Ovary (tissue), 9 donors: Measurements from ENCODE around the gene ADARB2. TPM values are rescaled to one million over a fixed set of nuclear protein-coding genes. Genes with fewer than 3 reads are reported as not detected.

ENCODE experiments used
- DNase-seq, 5 donors: peaks; one replicate each; pipeline ENCODE4 v3.0.0-alpha.2; 2019 to 2020
- H3K27ac ChIP-seq, 2 donors: fragments of 200-600 bp; one replicate each; pipeline versions ENCODE4 v1.5.1 to v1.8.0; 2019 to 2022
- H3K27me3 ChIP-seq: fragments of 200-600 bp; one replicate; pipeline ENCODE4 v1.8.0; 2022
- H3K36me3 ChIP-seq: fragments of 200-600 bp; sonication (generic); one replicate; pipeline ENCODE4 v1.5.1; 2019
- H3K4me1 ChIP-seq: one replicate; pipeline ENCODE4 v1.8.1; 2013; ENCODE audit warnings: mild to moderate bottlenecking, moderate library complexity; ENCODE audit not compliant: insufficient read depth
- H3K4me3 ChIP-seq: fragments of 200-600 bp; sonication (generic); one replicate; pipeline ENCODE4 v1.5.1; 2017
- H3K9me3 ChIP-seq, 2 donors: fragments of 200-600 bp in 1 of 2; sonication (generic) in 1 of 2; one replicate each; pipeline versions ENCODE4 v1.5.1 to v1.8.1; 2013 to 2019; ENCODE audit warnings: mild to moderate bottlenecking in 1 of 2, moderate library complexity in 1 of 2
- CTCF ChIP-seq, 3 donors: fragments of 450-650 bp in 2 of 3; fragments of 200-600 bp in 1 of 3; IDR thresholded peaks; one replicate each; pipeline versions ENCODE4 v1.5.1 to v1.8.0; 2016 to 2022; ENCODE audit warnings: antibody characterized with exemption in 3 of 3, mild to moderate bottlenecking in 1 of 3
- EP300 ChIP-seq: sonication (generic); formaldehyde crosslinking; IDR thresholded peaks from one replicate; pipeline ENCODE4 v1.6.1; 2017; ENCODE audit warnings: antibody characterized with exemption
- POLR2A ChIP-seq: fragments of 450-650 bp; IDR thresholded peaks from one replicate; pipeline ENCODE4 v1.6.1; 2017; ENCODE audit warnings: antibody characterized with exemption, mild to moderate bottlenecking, moderate library complexity
- WGBS, 3 donors: extraction: QIAGEN DNeasy Blood & Tissue Kit in 1 of 3; methylation state at CpG; one replicate each; pipeline versions ENCODE4 v1.1.5 to v1.1.7; 2013 to 2017; 5-methylcytosine and 5-hydroxymethylcytosine counted together
- intact Hi-C, 4 donors: fragments of 100-400 bp; cut with DNase I; formaldehyde crosslinking; loops; one replicate each; pipeline versions ENCODE4 v1.11.0 to v1.15.1; 2022 to 2023
- polyA plus RNA-seq, 2 donors: library from polyadenylated mRNA; stranded (reverse); fragments of 200-250 nt in 1 of 2; fragments of 350-450 nt in 1 of 2; fragmentation: Illumina TruSeq in 1 of 2; extraction: RNeasy Lipid Tissue Mini Kit (QIAGEN cat#74804) in 1 of 2; gene quantifications; one replicate each; pipeline ENCODE4 v1.2.3, GENCODE V29; 2013 to 2014
- total RNA-seq, 7 donors: library from RNA; depleted of rRNA in 2 of 7; stranded (reverse); fragments of >200 nt in 2 of 7; fragmentation: NEBNext Ultra II Directional in 3 of 7; extraction: Animal tissue kit (Norgen Biotek cat#: 25700) in 3 of 7; gene quantifications; one replicate each; pipeline versions ENCODE4 v1.1.0 to v1.2.4, GENCODE V29; 2016 to 2023
- donor health status: DM: no; HTN: no; CAD: no; lungs with moderate emphysema.
- donor health status: DM: no; HTN: no; CAD: no.
- donor health status: Bipolar disorder and iron deficiency.
- donor health status: DM: yes; HTN: yes; CAD: no.
- donor health status: DM: no; HTN: no; CAD: no.
- donor health status: DM: yes; HTN: yes; CAD: no.

Gene ADARB2
- total and polyA plus RNA-seq, 9 donors, result 0.12 to 2.0 (median 0.36) TPM; not detected in 2

GRCh38 chr10:1603181-1603580 lies 134.1 kb downstream of the ADARB2 start:
- no peaks in the 10 kb centered on the region for H3K27me3 ChIP-seq
- H3K4me3 ChIP-seq, result no peak overlapping the region
- TF ChIP-seq CTCF (IDR thresholded peaks at IDR 0.05) (no peak), EP300 (no peak), POLR2A (no peak)
- no peak overlapping the region for H3K27ac ChIP-seq
- intact Hi-C loops, result no loop called here
- no peaks in the 10 kb centered on the region for H3K9me3 ChIP-seq
- no peaks in the 10 kb centered on the region for H3K4me1 ChIP-seq
- 79 to 86% (median 79%) methylated on average over 15 of the region's 15 CpGs for WGBS, 3 donors
- no peaks in the 10 kb centered on the region for H3K36me3 ChIP-seq
- no peak for DNase-seq

GRCh38 chr10:1602037-1602484 lies 135.3 kb downstream of the ADARB2 start:
- TF ChIP-seq EP300 (no peak), CTCF (IDR thresholded peaks at IDR 0.05) (no peak), POLR2A (no peak)
- no peaks in the 10 kb centered on the region for H3K27me3 ChIP-seq
- WGBS, 3 donors, result 67 to 83% (median 68%) methylated on average over 17 of the region's 17 CpGs
- intact Hi-C loops, result no loop called here
- H3K36me3 ChIP-seq, result no peaks in the 10 kb centered on the region
- no peak for DNase-seq
- H3K27ac ChIP-seq, result no peak overlapping the region
- H3K4me1 ChIP-seq, result no peaks in the 10 kb centered on the region
- H3K9me3 ChIP-seq, result no peaks in the 10 kb centered on the region
- H3K4me3 ChIP-seq, result no peak overlapping the region

- Histone ChIP-seq H3K9me3 (no peaks in the 10 kb centered on the region), H3K27ac (no peak overlapping the region), H3K4me3 (no peak overlapping the region), H3K4me1 (no peaks in the 10 kb centered on the region), H3K27me3 (no peaks in the 10 kb centered on the region), H3K36me3 (no peaks in the 10 kb centered on the region)
- intact Hi-C loops, result no loop called here
- no peak for DNase-seq
- WGBS, 3 donors, result 13 to 26% (median 21%) methylated on average over 10 of the region's 10 CpGs
- TF ChIP-seq EP300 (no peak), POLR2A (no peak), CTCF (IDR thresholded peaks at IDR 0.05) (no peak)
Measured at GRCh38 chr10:1601406-1601805, 135.9 kb downstream of the ADARB2 start.

GRCh38 chr10:1600861-1601260 lies 136.5 kb downstream of the ADARB2 start:
- no peak overlapping the region for H3K27ac ChIP-seq
- H3K4me3 ChIP-seq, result no peak overlapping the region
- H3K36me3 ChIP-seq, result no peaks in the 10 kb centered on the region
- TF ChIP-seq EP300, result no peak
- 72 to 75% (median 74%) methylated on average over 9 of the region's 9 CpGs for WGBS, 3 donors
- no peaks in the 10 kb centered on the region for H3K27me3 ChIP-seq
- no peaks in the 10 kb centered on the region for H3K9me3 ChIP-seq
- H3K4me1 ChIP-seq, result no peaks in the 10 kb centered on the region
- DNase-seq, result no peak
- intact Hi-C loops, result no loop called here

- no peak for DNase-seq
- WGBS, 3 donors, result 83 to 89% (median 86%) methylated on average over 20 of the region's 20 CpGs
- Histone ChIP-seq H3K4me1 (no peaks in the 10 kb centered on the region), H3K27me3 (no peaks in the 10 kb centered on the region), H3K9me3 (no peaks in the 10 kb centered on the region), H3K36me3 (no peaks in the 10 kb centered on the region), H3K27ac (no peak overlapping the region), H3K4me3 (no peak overlapping the region)
- no peak for TF ChIP-seq POLR2A
- no peak for TF ChIP-seq CTCF (IDR thresholded peaks at IDR 0.05)
- no peak for TF ChIP-seq EP300
- intact Hi-C loops, result no loop called here
Measured at GRCh38 chr10:1598393-1599153, 138.8 kb downstream of the ADARB2 start.
